Left lobe of liver (tissue), 2 donors: ENCODE measurements around the gene GLUD1. TPM values are rescaled to one million over a fixed set of nuclear protein-coding genes. Genes with fewer than 3 reads are reported as not detected.
"Not testable (repeated sequence)": the region's sequence is repeated elsewhere in the genome, so short reads cannot be mapped to it uniquely, and the experiment has no call there.

Experiments used
- ATAC-seq: fragments of 200-7000 bp; cut with Tn5 transposase; one replicate; pipeline ENCODE4 v1.9.1; 2020; ENCODE audit warnings: mild to moderate bottlenecking, moderate library complexity
- DNase-seq: peaks from one replicate; pipeline ENCODE4 v3.0.0-alpha.2; 2020; ENCODE audit warnings: low spot score
- total RNA-seq: library from RNA; stranded (reverse); gene quantifications from one replicate; pipeline ENCODE4 v1.2.1, GENCODE V29; 2021
- donor health status: DM: no; HTN: no; CAD: no; lungs with moderate emphysema.
- donor health status: DM: no; HTN: yes; CAD: no.

The GLUD1 gene
- total RNA-seq, 1 donor from 2014 or later = 524 TPM

- not testable (repeated sequence) for DNase-seq, ATAC-seq
Observed at GRCh38 chr10:87007124-87007523, 87.5 kb downstream of the GLUD1 start.

GRCh38 chr10:87000491-87000890 lies 94.2 kb downstream of the GLUD1 start:
- ATAC-seq (no peak), DNase-seq (no peak)

Other genes starting within 250 kb of the GLUD1 start
- 9.6 TPM for gene MMRN2, start 137.2 kb downstream of the GLUD1 start, total RNA-seq
- gene SNCG, start 136.2 kb downstream of the GLUD1 start, total RNA-seq = 2.0 TPM
- gene ADIRF, start 126.4 kb downstream of the GLUD1 start, total RNA-seq = 79.3 TPM
- gene FAM25A, start 74.5 kb downstream of the GLUD1 start, total RNA-seq = not detected
- 26.7 TPM for gene SHLD2, start 363 bp upstream of the GLUD1 start, total RNA-seq
- gene NUTM2A, start 130.6 kb upstream of the GLUD1 start, total RNA-seq = 1.1 TPM